Mammary epithelial cell (primary cell): Measurements from ENCODE around the gene GRIA3.

ENCODE experiments used
- CTCF ChIP-seq, 2 donors: IDR thresholded peaks in 1 of 2; conservative IDR thresholded peaks in 1 of 2; 2 replicates each; pipeline ENCODE4 v1.5.1; 2011 to 2012; ENCODE audit warnings: inconsistent platforms in 2 of 2, low read length in 2 of 2, mild to moderate bottlenecking in 2 of 2, control low read depth in 1 of 2, low read depth in 1 of 2; ENCODE audit not compliant: insufficient read depth in 1 of 2; ENCODE audit errors: extremely low read depth in 1 of 2
- EZH2 ChIP-seq: IDR thresholded peaks from 2 replicates; pipeline ENCODE4 v1.6.1; 2012; ENCODE audit warnings: low read length, inconsistent platforms, borderline replicate concordance

GRCh38 chrX:123236859-123237258 lies 52.8 kb downstream of the GRIA3 start:
- TF ChIP-seq CTCF (conservative IDR thresholded peaks at IDR 0.05 in 1 of 2, IDR thresholded peaks at IDR 0.05 in 1 of 2; ENCODE audit: extremely low read depth in 1 of 2, insufficient read depth in 1 of 2, low read depth in 1 of 2, low read length in 2 of 2), result no peak
- TF ChIP-seq EZH2, result no peak
